ENCODE results near the gene CLSTN2. TPM values are rescaled to one million over a fixed set of nuclear protein-coding genes. Genes with fewer than 3 reads are reported as not detected.

The CLSTN2 gene
- total and polyA plus RNA-seq, 2 experiments from 2014 or later, result 23.0 to 27.0 TPM

- DNase-seq (ENCODE audit: low spot score), result no peak
- Histone ChIP-seq H2AFZ (no peak overlapping the region), H3K36me3 (replicated peaks; ENCODE audit: insufficient read depth, low read depth) (no peaks in the 10 kb centered on the region), H4K20me1 (ENCODE audit: insufficient read depth, poor library complexity, severe bottlenecking) (no peaks in the 10 kb centered on the region), H3K9me3 (ENCODE audit: low read depth) (no peaks in the 10 kb centered on the region), H3K4me1 (ENCODE audit: insufficient read depth) (no peaks in the 10 kb centered on the region), H3K27me3 (no peaks in the 10 kb centered on the region), H3K4me2 (no peak overlapping the region), H3K4me3 (no peak overlapping the region), H3K27ac (no peak overlapping the region), H3K9me2 (replicated peaks; ENCODE audit: insufficient read depth) (no peaks in the 10 kb centered on the region), H3K79me2 (no peaks in the 10 kb centered on the region)
- 93% methylated on average over 4 of the region's 4 CpGs for WGBS (ENCODE audit: low lambda C conversion rate, missing lambda C conversion rate)
- TF ChIP-seq EZH2 (IDR thresholded peaks at IDR 0.05; ENCODE audit: borderline replicate concordance) (no peak), CTCF (IDR thresholded peaks at IDR 0.05; ENCODE audit: poor library complexity) (no peak), EZH2phosphoT487 (IDR thresholded peaks at IDR 0.05; ENCODE audit: low read depth, severe bottlenecking, unreplicated experiment) (no peak)
These were observed 316.0 kb downstream of the CLSTN2 start for GRCh38 chr3:140250945-140251344.

- Histone ChIP-seq H3K79me2 (no peaks in the 10 kb centered on the region), H3K9me3 (ENCODE audit: low read depth) (no peaks in the 10 kb centered on the region), H3K27me3 (no peaks in the 10 kb centered on the region), H3K36me3 (replicated peaks; ENCODE audit: insufficient read depth, low read depth) (no peaks in the 10 kb centered on the region), H3K27ac (no peak overlapping the region), H2AFZ (no peak overlapping the region), H4K20me1 (ENCODE audit: insufficient read depth, poor library complexity, severe bottlenecking) (no peaks in the 10 kb centered on the region), H3K4me1 (ENCODE audit: insufficient read depth) (no peaks in the 10 kb centered on the region), H3K9me2 (replicated peaks; ENCODE audit: insufficient read depth) (no peaks in the 10 kb centered on the region), H3K4me3 (no peak overlapping the region), H3K4me2 (no peak overlapping the region)
- WGBS (ENCODE audit: low lambda C conversion rate, missing lambda C conversion rate), result 11% methylated on average over 2 of the region's 2 CpGs
- TF ChIP-seq EZH2 (IDR thresholded peaks at IDR 0.05; ENCODE audit: borderline replicate concordance), result no peak
- no peak for TF ChIP-seq EZH2phosphoT487 (IDR thresholded peaks at IDR 0.05; ENCODE audit: low read depth, severe bottlenecking, unreplicated experiment)
- no peak for TF ChIP-seq CTCF (IDR thresholded peaks at IDR 0.05; ENCODE audit: poor library complexity)
- DNase-seq (ENCODE audit: low spot score), result no peak
These were observed 316.7 kb downstream of the CLSTN2 start for GRCh38 chr3:140251678-140252077.

- Histone ChIP-seq H3K79me2 (no peaks in the 10 kb centered on the region), H3K27me3 (no peaks in the 10 kb centered on the region), H3K9me3 (ENCODE audit: low read depth) (no peaks in the 10 kb centered on the region), H3K9me2 (replicated peaks; ENCODE audit: insufficient read depth) (no peaks in the 10 kb centered on the region), H3K4me3 (no peak overlapping the region), H3K27ac (no peak overlapping the region), H2AFZ (no peak overlapping the region), H3K4me1 (ENCODE audit: insufficient read depth) (no peaks in the 10 kb centered on the region), H4K20me1 (ENCODE audit: insufficient read depth, poor library complexity, severe bottlenecking) (no peaks in the 10 kb centered on the region), H3K4me2 (no peak overlapping the region), H3K36me3 (replicated peaks; ENCODE audit: insufficient read depth, low read depth) (no peaks in the 10 kb centered on the region)
- WGBS (ENCODE audit: low lambda C conversion rate, missing lambda C conversion rate), result 82% methylated on average over 9 of the region's 9 CpGs
- no peak for DNase-seq (ENCODE audit: low spot score)
- TF ChIP-seq EZH2phosphoT487 (IDR thresholded peaks at IDR 0.05; ENCODE audit: low read depth, severe bottlenecking, unreplicated experiment), result no peak
- no peak for TF ChIP-seq EZH2 (IDR thresholded peaks at IDR 0.05; ENCODE audit: borderline replicate concordance)
- TF ChIP-seq CTCF (IDR thresholded peaks at IDR 0.05; ENCODE audit: poor library complexity), result no peak
These were observed 318.0 kb downstream of the CLSTN2 start for GRCh38 chr3:140252812-140253656.

All from hepatocyte (in vitro differentiated cells).